CD4-positive, alpha-beta T cell treated with Interleukin-21 for 1 hour (primary cell): ENCODE measurements around the gene ADTRP.
A peak's percentile ranks its signal among the peaks of the same experiment; 100 is the strongest.

Experiments
- DNase-seq: peaks from one replicate; pipeline ENCODE4 v3.0.0-alpha.2; 2020

The ADTRP gene

DNA sequence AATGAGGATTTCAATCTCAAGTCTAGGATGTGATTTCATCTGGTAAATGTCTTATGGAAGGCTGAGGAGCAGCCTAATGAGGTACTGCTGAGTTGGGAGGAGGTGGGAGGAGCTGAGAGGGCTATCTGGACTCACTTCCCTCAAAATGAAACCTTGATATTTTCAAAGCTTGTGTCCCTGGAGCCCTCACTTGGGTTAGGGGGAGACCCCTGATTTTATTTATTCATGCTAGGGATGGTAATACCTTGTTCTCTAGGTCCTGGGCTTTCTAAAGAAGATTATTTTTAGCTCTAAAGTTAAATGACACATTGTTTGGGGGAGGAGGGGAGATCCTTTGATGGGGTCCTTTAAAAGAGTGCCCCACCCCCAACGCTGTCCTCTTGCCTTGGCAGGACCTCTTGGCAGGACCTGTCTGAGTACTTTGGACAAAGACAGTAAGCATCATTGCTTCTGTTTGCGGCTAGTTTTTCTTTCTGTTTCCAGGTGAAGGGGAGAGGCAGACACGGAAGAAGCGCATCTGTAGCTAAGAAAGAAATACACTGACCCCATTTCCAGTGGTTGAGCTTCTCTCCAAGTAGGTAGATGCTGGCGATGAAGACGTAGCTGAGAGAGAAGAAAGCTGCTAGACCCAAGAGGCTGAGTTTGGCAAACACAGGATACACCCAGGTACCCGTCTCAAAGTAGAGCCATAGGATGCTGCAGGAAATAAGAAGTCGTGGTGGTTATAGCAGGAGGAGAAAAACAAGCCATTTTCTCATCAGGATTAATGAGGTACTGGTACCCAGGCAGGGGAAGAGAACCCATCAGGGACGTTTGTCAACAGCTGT lies 55.6 kb downstream of the ADTRP start:
- DNase-seq = no peak

DNA sequence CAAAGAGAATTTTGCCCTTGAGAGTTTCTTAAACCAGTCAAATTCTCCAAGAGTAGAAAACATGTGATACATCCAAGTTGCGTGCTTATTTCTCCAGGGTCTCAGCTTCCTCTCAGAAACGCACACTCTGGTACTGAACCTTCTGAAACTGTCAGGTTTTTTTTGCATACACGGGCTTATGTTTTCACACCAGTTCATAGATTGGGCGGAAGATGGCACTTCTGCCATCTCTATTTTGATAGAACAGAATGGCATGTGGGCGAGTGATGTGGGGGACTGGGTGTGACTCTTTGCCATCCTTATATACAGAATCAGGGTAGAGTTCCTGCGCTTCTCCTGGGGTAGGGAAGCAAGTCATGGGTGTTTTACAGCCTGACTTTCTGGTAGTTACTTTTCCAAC lies 56.4 kb downstream of the ADTRP start:
- DNase-seq = peak; percentile 33

DNA sequence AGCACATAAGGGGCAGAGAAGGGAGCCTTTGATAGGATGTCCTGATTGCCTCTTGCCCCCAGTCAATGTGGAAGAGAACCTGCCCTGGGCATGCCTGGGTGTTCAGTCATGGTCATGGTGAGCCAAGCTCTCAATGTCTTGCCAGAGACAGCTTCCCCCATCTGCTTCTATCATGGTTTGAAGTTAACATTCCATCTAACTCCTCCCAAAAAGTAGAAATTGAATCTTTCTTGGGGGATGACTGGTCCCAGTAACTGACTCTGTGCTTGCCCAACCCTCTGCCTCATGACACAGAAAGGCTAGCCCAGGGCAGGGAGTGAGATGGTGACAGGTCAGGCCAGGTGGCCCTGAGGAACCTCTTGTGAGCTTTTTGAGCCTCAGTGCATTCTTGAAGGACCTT lies 60.1 kb downstream of the ADTRP start:
- no peak for DNase-seq

DNA sequence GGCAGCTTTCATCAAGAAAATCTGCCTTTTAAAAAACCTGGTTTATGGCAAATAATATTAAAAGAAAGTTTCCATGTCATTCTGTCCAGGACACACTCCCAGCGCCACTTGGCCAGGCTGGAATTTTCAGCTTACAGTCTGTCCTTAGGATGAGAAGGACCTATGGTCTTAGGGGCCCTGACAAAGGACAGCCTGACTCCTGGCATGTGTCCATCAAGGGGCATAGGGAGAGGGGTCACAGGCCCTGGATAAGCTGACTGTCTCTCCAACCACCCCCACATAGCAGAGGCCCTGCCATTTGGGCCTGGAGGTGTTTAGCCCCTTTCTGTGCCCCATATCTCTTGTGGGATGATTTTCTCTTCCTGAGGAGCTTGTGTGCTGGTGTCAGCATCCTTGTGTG lies 60.6 kb downstream of the ADTRP start:
- no peak for DNase-seq

DNA sequence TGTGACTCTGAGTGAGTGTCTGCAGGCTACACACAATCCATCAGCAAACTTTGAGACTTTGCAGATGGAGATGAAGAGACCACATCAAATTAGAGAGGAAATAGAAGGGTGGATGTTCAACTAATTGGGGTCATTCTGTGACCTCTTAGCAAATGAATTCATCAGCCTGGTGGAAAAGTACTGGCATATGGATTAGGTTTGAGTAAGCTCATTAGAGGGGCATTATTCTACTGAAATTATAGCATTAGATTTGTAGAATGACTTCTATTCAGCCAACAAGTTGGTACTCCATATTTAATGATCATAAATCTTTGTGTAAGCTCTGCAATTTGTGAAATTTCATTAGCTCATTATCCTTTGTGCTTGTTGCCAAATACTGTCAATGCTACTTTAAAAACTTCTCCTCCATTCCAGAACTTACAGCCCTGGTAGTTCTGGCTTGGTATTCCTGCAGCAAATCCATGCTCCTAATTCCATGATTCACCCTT lies 63.8 kb downstream of the ADTRP start:
- no peak for DNase-seq

DNA sequence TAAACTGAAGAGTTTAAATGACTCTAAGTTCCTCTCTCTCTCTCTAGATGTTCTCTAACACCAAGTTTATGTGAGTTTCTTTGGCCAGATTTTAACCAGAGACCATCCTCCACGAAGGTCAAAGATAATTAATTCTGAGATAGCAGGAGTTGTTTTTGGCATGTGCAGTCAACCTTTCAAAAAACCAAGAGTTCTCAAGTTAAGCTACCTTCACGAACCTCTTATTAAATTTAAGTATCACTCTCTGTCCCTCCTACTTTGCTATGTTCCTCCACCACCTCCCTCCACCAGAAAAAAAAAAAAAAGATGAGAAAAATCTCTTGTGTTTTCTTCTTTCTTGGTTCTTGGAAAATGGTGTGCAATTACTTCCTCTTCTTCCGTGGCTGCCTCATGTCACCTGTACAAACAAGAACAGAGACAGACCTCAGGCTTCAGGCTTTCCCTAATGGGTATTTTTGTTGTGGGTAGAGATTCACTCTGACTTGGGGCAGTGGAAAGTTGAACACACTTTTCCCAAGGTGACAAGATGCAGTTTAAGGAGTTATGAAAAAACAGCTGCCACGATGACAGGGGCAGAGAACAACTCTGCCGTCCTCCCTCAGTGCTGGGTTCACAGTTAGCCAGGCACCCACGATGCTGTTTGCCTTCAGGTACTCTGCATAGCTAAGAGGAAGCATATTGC lies 64.3 kb downstream of the ADTRP start:
- DNase-seq = peak; percentile 32

DNA sequence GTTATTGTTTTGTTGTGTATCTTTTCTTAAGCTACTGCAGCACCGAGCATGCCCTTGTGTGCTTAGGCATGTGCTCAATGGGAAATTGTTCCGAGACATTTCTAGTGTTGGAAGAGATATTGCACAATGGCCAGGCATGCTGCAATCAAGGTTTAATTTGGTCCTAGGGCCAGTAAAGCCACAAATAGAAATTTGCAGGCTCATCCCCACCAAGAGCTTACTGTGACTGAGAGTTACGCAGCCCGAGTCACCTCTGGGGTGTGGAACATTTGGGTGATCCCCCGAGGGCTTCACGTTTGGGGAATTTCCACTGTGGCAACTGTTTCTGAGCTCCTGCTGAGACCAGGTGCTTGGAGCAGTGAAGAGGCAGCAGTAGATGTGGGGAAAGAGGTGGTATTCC lies 65.8 kb downstream of the ADTRP start:
- DNase-seq = no peak

DNA sequence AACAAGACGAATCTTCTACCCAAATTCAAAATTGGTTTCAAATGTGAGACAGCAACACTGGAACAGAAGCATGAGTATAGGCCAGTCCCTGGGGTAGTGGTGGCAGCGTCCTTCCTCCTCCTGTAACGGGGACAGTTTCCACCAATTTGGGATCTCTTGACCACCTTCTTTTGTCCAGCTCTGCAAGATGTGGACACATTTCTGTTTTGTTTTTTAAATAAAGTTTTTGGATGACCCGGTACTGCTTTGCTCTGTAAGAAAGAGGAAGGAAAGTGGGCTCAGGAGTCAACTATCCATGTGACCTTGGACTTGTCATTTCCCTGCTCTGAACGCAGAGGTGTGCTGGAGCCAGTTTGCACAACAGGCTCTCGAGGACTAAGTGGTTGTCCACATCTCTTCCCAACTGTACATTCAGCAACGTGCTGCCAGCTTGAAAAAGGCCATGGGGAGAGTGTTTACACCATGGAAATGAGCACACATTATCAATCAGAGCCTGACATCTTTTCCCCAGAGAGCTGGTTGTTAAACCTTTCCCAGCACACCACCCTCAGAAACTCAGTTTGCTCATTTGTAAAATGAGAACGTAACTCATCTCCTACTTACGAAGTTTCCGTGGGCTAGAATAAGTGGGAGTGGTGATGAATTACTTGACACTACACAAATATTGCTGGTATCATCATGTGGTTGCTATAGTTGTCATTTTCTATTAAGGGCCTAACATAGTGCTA lies 66.5 kb downstream of the ADTRP start:
- no peak for DNase-seq

DNA sequence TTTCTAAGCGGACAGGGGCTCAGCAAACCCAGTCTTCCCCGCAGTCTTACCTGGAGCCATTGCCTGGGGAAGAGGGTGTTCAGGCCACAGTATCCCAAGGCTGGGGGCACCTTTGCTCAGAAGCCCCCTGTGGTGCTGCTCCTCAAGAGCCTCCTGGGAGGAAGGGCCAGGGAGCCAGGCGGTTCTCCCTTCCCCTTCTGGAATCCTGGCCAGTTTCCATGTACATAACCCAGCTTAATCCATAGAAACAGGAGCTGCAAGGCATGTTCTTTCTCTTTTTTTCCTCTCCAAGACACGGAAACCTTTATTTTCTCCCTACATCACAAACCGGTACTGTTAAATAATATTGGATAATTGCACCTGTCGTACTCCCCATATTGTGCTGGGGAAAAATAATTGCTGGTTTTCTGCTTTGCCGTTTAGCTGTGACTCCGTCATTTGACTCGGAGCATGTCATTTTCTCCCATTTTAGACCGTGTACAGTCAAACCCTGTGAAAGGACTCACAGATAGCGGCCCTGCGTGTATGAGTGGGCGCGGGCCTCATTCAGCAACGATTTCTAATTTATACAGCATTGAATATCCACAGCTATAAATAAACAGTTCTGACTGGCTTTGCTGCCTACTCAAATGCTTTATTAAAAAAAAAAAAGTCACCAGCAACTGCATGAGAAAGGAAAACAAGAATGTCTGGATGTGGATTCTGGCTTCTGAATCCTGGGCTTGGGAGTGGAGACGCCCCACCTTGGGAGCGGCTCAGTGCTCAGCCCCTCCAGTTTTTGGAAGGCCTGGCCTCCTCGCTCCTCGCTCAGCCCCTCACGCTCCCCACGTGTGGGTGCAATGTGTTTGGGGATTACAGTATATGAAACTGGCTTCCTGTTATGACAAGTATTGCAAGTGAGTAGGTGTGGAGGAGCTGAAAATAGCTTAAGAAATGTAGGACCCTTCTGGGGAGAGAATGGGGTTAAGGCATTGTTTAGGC lies 67.3 kb downstream of the ADTRP start:
- DNase-seq = peak; percentile 29

DNA sequence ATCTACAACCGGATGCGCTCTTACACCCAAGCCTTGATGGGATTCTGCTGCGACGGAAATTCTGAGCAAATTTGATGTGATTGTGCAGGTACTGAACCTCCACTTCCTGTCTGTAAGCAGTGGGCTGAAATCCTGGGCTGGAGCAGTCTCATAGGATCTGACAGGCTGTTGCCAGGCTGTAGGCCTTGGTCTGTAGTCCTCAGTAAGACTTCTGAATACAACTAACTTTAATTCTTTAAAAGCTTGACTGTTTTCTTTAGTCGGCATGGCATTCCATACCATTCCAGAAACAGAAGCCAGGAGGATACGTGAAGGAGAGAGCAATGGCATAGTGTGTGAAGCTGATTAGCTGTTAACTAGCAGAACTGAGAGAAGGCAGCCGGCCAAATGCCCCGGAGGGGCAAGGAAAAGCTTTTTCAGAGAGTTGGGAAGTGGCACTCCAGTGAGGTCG lies 68.3 kb downstream of the ADTRP start:
- DNase-seq = peak; percentile 45

DNA sequence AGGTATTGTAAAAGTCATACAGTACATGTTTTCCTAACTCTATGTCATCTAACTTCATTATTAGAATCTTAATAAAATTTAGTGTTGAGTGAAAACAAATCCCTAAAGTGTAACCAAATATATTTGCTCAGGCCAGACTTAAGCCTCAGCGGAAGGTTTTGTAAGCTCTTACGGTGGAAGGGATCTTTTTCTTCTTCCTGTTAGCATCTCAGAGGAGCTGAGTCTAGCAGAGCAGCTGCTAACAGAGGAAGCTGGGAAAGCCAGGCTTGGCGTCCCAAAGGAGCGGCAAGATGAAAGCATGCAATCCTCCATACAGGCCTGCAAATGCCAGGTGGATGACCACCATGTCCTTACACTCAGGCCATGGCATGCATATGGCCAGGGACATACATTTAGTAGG lies 72.4 kb downstream of the ADTRP start:
- no peak for DNase-seq

DNA sequence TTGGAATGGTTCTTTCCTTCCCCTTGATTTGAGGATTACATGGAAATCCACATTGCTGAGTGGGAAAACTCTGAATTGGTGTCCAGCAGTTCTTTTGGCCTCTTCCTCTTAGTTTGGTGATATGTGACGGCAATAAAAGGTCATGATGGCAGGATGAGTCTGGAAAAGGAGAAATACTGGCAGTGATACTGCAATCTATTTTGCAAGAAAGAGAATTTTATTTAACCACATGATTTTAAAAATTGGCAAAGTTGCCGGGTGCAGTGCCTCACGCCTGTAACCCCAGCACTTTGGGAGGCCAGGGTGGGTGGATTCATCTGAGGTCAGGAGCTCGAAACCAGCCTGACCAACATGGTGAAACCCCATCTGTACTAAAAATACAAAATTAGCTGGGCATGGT lies 73.1 kb downstream of the ADTRP start:
- DNase-seq = no peak

DNA sequence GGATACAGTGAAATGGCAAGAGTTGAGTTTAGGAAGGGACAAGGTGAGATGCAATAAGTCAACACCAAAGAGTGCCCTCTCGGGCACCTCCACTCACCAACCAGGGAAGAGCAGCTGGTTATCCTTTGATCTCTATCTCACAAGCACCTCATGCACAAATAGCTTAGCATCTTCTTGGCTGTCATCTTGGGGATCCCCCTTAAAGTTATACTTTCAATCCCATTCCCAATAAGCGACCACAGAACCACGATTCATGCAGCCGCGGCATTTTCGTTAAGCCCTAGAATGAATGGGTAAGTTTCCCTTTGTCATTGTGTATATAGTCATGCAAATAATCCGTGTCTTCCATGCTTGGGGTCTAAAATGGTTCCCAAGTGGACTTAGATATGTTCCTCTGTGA lies 73.5 kb downstream of the ADTRP start:
- DNase-seq = no peak

DNA sequence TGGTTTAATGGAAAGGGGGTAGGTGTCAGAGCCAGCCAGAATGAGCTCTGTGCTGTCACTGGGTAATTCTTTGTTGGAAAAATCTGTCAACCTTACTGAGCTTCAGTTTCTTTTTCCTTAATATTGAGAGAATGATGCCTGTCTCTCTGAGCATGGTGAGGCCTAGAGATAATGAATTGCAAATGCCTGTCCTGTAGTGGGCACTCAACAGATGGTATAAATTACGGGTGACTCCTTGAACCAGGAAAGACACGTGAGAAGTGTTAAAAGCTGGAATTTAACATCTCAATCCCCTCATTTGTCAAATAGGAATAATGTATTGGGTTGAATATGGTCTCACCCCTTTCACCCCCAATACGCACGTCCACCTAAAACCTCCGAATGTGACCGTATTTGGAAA lies 74.9 kb downstream of the ADTRP start:
- DNase-seq = no peak

DNA sequence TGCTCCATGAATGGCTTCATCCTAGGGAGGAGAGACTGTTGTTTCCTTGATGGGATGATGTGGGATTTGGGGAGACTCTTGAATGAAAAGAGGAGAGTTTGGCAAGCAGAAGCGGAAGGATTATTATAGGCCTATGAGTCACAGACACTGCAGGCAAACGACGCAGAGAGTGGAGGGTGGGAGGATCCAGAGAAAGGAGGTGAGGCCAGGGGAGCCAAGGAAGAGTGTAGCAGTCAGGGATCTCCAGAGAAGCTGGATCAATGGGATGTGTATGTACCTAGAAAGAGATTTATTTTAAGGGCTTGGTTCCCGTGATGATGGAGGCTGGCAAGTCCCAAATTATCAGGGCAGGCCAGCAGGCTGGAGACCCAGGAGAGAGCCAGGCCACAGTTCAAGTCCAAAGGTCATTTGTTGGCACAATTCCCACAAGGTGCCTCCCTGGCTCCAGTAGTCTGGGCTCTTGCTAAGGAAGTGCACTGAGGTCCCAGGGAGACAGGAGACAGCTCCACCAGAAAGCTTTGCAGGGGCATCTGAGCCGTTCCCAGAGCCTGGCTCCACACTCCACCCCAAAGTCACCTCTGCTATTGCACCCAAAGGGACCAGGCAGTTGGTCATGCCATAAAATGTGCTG lies 76.0 kb downstream of the ADTRP start:
- DNase-seq = no peak

DNA sequence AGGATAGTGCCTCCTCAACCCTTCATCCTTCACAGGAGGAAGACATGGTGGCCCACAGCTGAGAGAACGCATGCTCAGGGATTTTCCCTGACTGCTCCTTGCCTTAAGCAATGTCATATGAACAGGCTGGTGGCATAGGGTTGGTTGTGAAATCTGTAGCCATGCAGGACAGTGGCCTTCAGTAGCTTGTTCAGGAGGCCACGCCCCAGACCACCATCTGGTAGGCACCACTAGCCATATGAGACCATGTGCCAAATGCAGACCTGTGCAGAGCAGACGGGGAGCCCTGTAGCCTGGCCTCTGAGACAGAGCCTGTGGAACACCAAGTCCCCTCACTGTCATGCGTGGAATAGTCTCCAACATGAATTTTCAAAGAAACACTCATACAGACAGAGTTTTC lies 76.5 kb downstream of the ADTRP start:
- DNase-seq = no peak

DNA sequence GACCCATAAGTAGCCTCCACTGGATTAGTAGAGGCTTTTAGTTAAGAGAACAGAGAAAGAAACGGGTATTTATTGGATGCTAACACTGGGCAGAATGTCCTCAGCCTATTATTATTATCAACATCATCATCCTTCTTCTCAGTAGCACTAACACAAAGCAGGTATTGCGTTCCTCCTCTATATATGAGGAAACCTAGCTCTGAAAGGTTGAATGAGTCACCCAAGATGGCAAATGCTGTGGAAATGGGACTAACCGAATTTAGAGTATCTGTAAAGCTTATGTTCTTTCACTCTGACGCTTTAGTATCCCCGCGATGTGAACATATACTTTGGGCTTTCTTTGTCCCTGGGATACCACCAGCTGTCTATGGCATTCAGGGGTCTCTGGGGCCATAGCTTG lies 77.0 kb downstream of the ADTRP start:
- DNase-seq = no peak

DNA sequence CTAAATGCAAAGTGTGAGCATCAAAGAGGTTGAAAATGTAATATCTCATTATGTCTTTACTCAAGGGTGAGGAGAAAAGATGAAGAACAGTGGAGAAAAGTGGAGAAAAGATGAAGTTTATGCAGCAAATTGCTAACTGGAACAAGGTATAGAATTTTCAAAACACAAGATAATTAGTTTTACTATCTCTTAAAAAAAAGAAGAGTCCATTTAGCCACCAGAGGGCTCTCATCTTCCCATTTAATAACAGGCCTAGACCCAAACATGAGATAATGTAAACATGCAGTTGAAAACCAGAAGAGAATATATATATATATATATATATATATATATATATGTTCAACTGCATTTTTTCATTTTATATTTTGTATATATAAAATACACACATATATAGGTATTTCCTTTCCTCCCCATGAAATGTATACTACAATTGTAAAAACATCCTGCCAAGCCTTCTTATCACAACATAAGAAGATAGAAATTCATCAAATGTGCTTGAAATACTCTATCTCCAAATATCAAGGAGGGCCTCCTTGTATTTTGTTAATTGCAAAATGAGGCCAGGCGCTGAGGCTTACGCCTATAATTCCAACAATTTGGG lies 78.4 kb downstream of the ADTRP start:
- peak; percentile 64 for DNase-seq

DNA sequence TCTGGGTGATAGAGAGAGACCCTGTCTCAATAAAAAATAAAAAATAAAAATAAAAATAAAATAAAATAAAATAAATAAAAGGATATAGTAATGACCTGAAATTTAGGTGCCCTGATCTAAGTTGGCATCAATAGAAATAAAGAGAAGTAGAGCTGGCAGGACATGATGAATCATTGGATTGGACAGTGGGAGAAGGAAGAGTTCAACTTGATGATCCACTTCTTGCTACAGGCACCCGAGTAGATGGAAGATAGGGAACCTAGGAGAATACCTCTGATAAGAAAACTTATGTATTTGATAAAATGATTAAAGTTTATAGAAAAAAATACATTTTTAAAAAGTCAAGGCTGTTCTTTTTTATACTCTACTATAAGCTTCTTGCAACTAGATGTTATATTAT lies 79.0 kb downstream of the ADTRP start:
- no peak for DNase-seq

DNA sequence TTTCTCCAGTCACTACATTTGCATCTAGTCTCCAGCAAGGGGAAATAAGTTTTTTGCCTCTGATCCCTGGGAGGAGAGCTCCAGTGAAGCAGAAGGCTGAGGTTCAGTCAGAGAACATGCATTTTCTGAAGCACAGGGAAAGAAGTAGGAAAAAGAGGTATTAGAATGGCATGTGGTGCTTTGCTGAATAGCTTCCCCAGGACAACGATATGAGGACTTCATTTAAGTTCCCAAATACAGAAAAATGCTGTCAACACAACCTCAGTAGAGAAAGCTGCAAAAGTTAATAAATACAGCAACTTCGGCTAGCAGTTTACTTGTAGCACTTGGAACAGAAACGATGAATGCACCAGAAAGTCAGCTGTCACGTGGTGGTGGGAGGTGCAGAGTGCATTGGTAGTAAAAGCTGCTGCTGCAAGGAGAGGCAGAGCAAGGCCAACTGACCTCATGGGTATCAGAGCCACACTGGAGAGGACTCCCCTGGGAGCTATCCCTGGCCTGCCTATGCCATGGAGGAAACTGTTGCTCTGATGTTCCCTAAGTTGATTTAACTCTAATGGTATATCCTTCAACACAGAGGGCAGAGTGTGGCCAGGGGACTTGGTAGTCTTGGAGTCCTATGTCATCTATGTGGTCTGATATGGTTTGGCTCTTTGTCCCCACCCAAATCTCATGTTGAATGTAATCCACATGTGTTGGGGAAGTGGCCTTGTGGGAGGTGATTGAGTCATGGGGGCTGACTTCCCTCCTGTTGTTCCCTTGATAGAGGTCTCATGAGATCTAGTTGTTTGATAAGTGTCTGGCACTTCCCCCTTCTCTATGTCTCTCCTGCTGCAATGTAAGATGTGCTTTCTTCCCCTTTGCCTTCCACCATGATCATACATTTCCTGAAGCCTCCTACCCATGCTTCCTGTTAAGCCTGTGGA lies 85.9 kb downstream of the ADTRP start:
- no peak for DNase-seq
